ENCODE results near the gene GPR108.

GPR108 gene

DNA sequence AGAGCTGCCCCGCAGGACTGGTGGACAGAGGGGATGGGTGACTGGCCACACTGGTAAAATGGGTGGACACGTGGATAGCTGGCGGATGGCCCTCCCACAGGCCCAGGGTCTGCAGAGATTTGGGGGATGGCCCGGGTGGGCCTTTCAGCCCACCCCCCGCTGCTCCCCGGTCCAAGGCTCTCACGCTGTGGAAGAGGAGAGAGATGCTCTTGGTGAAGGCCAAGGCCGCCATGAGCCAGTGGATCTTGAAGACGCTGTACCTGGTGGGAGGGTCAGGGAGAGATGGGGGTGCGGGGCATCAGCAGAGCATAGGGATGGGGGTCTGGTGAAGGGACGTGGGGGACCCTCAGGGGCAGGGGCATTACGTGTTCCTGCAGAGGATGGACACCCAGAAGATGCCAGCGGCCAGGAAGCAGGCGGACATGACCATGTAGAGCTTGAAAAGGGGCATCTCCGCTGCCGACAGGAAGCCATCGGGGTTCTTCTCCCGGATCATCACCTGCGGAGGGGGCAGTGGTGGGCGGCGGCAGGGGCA lies 4.5 kb downstream of the GPR108 start:
- ATAC-seq (ENCODE audit: low read depth) (no peak), DNase-seq (ENCODE audit: low spot score) (no peak)
- Histone ChIP-seq H3K4me1 (ENCODE audit: insufficient read depth, poor library complexity, severe bottlenecking) (peaks cover under 1% of the 10 kb centered on the region), H3K36me3 (ENCODE audit: low read depth) (peaks cover 4% of the 10 kb centered on the region; the same call in 1 of the 2 replicates), H3K9me3 (ENCODE audit: severe bottlenecking) (no peaks in the 10 kb centered on the region), H3K27me3 (ENCODE audit: insufficient read depth, poor library complexity, severe bottlenecking) (no peaks in the 10 kb centered on the region), H3K27ac (ENCODE audit: poor library complexity, severe bottlenecking) (no peak overlapping the region), H3K4me3 (ENCODE audit: severe bottlenecking) (no peak overlapping the region)
- TF ChIP-seq, protein P1, sequence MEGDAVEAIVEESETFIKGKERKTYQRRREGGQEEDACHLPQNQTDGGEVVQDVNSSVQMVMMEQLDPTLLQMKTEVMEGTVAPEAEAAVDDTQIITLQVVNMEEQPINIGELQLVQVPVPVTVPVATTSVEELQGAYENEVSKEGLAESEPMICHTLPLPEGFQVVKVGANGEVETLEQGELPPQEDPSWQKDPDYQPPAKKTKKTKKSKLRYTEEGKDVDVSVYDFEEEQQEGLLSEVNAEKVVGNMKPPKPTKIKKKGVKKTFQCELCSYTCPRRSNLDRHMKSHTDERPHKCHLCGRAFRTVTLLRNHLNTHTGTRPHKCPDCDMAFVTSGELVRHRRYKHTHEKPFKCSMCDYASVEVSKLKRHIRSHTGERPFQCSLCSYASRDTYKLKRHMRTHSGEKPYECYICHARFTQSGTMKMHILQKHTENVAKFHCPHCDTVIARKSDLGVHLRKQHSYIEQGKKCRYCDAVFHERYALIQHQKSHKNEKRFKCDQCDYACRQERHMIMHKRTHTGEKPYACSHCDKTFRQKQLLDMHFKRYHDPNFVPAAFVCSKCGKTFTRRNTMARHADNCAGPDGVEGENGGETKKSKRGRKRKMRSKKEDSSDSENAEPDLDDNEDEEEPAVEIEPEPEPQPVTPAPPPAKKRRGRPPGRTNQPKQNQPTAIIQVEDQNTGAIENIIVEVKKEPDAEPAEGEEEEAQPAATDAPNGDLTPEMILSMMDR (IDR thresholded peaks at IDR 0.05; ENCODE audit: poor library complexity, severe bottlenecking) = no peak

DNA sequence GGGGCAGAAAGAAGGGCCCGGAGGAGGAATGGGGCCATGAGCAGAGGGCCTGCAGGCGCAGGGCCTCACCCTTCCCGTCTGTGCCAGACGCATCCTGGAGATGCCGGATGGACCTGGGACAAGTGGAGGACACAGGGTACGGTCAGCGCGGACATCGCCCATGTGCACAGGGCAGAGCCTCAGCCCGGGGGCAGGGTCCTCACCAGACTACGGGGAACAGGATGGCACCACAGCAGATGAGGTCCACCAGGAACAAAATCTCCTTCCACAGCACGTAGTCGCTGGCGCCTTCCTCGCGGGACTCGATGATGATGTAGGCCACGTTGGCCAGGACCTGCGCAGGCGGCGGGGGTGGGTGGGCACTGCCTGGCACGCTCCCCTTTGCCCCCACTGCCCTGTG lies 5.6 kb downstream of the GPR108 start:
- ATAC-seq (ENCODE audit: low read depth) (no peak), DNase-seq (ENCODE audit: low spot score) (no peak)
- Histone ChIP-seq H3K27me3 (ENCODE audit: insufficient read depth, poor library complexity, severe bottlenecking) (no peaks in the 10 kb centered on the region), H3K36me3 (ENCODE audit: low read depth) (peaks cover 4% of the 10 kb centered on the region; the same call in 1 of the 2 replicates), H3K4me1 (ENCODE audit: insufficient read depth, poor library complexity, severe bottlenecking) (no peaks in the 10 kb centered on the region), H3K9me3 (ENCODE audit: severe bottlenecking) (no peaks in the 10 kb centered on the region), H3K27ac (ENCODE audit: poor library complexity, severe bottlenecking) (no peak overlapping the region), H3K4me3 (ENCODE audit: severe bottlenecking) (no peak overlapping the region)
- TF ChIP-seq, protein P1 (IDR thresholded peaks at IDR 0.05; ENCODE audit: poor library complexity, severe bottlenecking) = no peak

DNA sequence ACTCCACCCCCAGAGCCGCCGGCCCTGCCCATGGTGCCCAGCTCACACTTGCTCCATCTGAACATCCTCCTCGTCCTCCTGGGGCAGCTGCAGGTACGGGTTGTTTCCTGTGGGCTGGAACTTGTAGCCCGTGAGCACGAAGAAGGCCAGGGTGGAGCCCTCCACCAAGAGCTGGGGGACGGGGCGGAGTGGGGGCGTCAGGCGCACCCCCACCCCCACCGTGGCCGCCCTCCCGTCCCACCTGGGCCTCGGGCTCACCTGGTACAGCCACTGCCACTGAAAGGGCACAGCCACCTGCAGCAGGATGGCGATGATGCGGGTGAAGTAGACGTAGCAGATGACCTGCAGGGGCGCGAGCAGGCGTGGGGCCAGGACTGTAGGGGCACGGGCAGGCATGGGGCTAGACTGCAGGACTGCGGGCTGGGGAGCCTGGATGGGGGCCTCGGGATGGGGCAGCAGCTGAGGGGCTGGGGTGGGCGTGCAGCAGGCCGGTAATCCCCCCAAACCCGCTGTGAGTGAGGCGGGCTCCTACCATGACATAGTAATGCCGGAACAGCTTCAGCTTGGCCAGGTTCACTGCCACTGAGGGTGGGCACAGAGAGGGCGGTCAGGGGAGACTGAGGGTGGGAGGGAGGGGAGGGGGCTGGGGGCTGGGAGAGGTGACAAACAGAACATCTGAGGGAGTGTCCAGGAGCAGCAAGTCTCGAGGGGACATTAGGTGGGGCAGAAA lies 6.3 kb downstream of the GPR108 start:
- H3K4me1 ChIP-seq (ENCODE audit: insufficient read depth, poor library complexity, severe bottlenecking) = no peaks in the 10 kb centered on the region
- TF ChIP-seq, protein P1 (IDR thresholded peaks at IDR 0.05; ENCODE audit: poor library complexity, severe bottlenecking) = no peak
- H3K27ac ChIP-seq (ENCODE audit: poor library complexity, severe bottlenecking) = no peak overlapping the region
- no peaks in the 10 kb centered on the region for H3K9me3 ChIP-seq (ENCODE audit: severe bottlenecking)
- ATAC-seq (ENCODE audit: low read depth) (no peak), DNase-seq (ENCODE audit: low spot score) (no peak)
- H3K36me3 ChIP-seq (ENCODE audit: low read depth) = peaks cover 4% of the 10 kb centered on the region; the same call in 1 of the 2 replicates
- no peaks in the 10 kb centered on the region for H3K27me3 ChIP-seq (ENCODE audit: insufficient read depth, poor library complexity, severe bottlenecking)
- H3K4me3 ChIP-seq (ENCODE audit: severe bottlenecking) = no peak overlapping the region

DNA sequence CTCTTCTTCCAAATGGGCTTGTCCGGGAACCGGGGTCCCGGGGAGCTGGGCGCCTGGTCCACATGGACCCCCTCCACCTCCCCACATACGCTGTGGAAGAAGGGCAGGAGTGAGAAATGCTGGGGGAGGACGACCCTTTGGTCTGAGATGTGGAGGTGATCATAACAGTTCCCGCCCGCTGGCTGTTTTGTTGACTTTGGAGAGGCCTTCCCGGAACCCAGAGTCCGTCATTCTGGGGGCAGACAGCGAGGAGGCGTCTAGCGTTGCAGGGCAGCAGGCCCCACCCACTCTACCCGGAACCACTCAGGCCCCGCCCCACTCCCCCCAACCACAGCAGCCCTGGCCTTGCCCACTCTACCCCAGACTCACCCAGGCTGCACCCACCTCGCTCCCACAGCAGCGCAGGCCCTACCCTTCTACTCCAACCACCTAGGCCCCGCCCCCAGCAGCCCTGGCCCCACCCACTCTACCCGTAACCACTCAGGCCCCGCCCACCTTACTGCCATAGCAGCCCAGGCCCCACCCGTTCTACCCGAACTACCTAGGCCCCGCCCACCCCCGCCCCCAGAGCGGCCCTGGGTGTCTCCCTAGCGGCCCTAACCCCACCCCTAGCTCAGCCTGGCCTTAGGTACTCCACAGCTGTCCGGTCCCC lies 7.1 kb downstream of the GPR108 start:
- Histone ChIP-seq H3K27me3 (ENCODE audit: insufficient read depth, poor library complexity, severe bottlenecking) (no peaks in the 10 kb centered on the region), H3K9me3 (ENCODE audit: severe bottlenecking) (no peaks in the 10 kb centered on the region), H3K36me3 (ENCODE audit: low read depth) (peaks cover 4% of the 10 kb centered on the region; the same call in 1 of the 2 replicates), H3K4me1 (ENCODE audit: insufficient read depth, poor library complexity, severe bottlenecking) (no peaks in the 10 kb centered on the region), H3K4me3 (ENCODE audit: severe bottlenecking) (no peak overlapping the region), H3K27ac (ENCODE audit: poor library complexity, severe bottlenecking) (no peak overlapping the region)
- DNase-seq (ENCODE audit: low spot score) (no peak), ATAC-seq (ENCODE audit: low read depth) (peak; percentile 67)
- TF ChIP-seq, protein P1 (IDR thresholded peaks at IDR 0.05; ENCODE audit: poor library complexity, severe bottlenecking) = no peak
